GM12878 (cell line): ENCODE results near the gene IMPG2.
A peak's percentile ranks its signal among the peaks of the same experiment; 100 is the strongest.

Experiments
- CTCF ChIP-seq, 3 experiments: IDR thresholded peaks in 2 of 3; conservative IDR thresholded peaks in 1 of 3; 2 replicates each; pipeline ENCODE4 v1.5.1; 2011; ENCODE audit warnings: low read depth in 3 of 3, low read length in 3 of 3, mild to moderate bottlenecking in 3 of 3, control low read depth in 2 of 3, moderate library complexity in 2 of 3, inconsistent platforms in 1 of 3, mixed read lengths in 1 of 3; ENCODE audit not compliant: control insufficient read depth in 2 of 3, insufficient read depth in 1 of 3; ENCODE audit errors: extremely low read depth in 1 of 3
- EP300 ChIP-seq, 2 experiments: fragments of 150-350 bp in 1 of 2; IDR thresholded peaks; 2 replicates each; pipeline ENCODE4 v1.6.1; 2011 to 2012; ENCODE audit warnings: low read depth in 2 of 2, low read length in 2 of 2, borderline replicate concordance in 1 of 2, improper control_type of control experiment in 1 of 2, inconsistent platforms in 1 of 2; ENCODE audit not compliant: control insufficient read depth in 1 of 2
- POLR2AphosphoS5 ChIP-seq: IDR thresholded peaks from 2 replicates; pipeline ENCODE4 v1.6.1; 2011; ENCODE audit warnings: mild to moderate bottlenecking, low read length, inconsistent platforms
- TF ChIP-seq, protein P1 (sequence below): IDR thresholded peaks from 2 replicates; pipeline ENCODE4 v1.6.1; 2011; ENCODE audit warnings: borderline replicate concordance, low read depth, mild to moderate bottlenecking, moderate library complexity, mixed read lengths, low read length; ENCODE audit not compliant: insufficient read depth; ENCODE audit errors: extremely low read length

DNA sequence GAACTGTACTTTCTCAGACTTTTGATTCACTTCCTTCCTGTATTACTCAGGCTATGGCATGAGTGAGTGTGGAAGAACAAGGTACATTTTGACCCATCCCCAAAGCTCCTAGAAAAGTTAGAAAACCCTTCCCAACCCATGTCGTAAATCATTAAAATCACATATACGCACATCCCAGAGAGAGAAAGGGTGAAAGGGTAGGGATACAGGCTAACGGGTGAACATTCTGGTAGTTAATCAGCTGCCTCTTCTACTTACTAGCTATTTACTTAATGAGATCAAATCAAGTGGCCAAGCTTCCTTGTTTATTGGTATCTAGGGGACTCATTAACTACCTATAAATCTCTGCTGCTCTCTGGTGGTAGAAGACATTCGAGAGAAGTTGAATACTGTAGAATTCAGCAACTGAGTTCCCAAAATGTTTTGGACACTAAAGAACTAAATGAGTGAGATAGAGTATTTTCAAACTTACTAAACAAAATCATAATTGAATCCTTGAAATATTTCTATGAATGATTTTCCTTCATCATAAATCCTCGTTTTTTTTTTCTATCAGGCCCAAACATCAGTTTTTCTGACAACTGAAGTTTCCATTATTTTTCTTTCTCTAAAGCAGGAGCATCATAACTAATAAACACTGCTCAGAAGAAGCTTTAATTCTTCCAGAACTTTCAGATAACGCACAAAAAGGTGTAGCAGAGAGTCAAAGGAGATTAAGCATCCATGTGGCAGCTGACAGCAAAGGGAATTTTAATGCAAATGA lies 124.2 kb downstream of the IMPG2 start:
- TF ChIP-seq EP300 (IDR thresholded peaks at IDR 0.05; ENCODE audit: borderline replicate concordance in 1 of 2, control insufficient read depth in 1 of 2, low read depth in 2 of 2, low read length in 2 of 2): no peak
- TF ChIP-seq, protein P1, sequence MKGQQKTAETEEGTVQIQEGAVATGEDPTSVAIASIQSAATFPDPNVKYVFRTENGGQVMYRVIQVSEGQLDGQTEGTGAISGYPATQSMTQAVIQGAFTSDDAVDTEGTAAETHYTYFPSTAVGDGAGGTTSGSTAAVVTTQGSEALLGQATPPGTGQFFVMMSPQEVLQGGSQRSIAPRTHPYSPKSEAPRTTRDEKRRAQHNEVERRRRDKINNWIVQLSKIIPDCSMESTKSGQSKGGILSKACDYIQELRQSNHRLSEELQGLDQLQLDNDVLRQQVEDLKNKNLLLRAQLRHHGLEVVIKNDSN: no peak
- peak in 2 of 3 experiments; percentile 13 to 35; a peak in 3 of 6 replicates for TF ChIP-seq CTCF (IDR thresholded peaks at IDR 0.05 in 2 of 3, conservative IDR thresholded peaks at IDR 0.05 in 1 of 3; ENCODE audit: control insufficient read depth in 2 of 3, extremely low read depth in 1 of 3, insufficient read depth in 1 of 3, low read depth in 3 of 3, low read length in 3 of 3)
- no peak for TF ChIP-seq POLR2AphosphoS5
